ENCODE measurements around the gene FSD1.
"Not testable (repeated sequence)": the region's sequence is repeated elsewhere in the genome, so short reads cannot be mapped to it uniquely, and the experiment has no call there.

- not testable (repeated sequence) for TF ChIP-seq POLR2AphosphoS5 (IDR thresholded peaks at IDR 0.05); EZH2 (IDR thresholded peaks at IDR 0.05; ENCODE audit: borderline replicate concordance, insufficient read depth, low read length, poor library complexity, severe bottlenecking); EP300 (conservative IDR thresholded peaks at IDR 0.05; ENCODE audit: poor library complexity, severe bottlenecking); CTCF (IDR thresholded peaks at IDR 0.05; ENCODE audit: poor library complexity, severe bottlenecking); RAD21 (conservative IDR thresholded peaks at IDR 0.05); TAF1 (IDR thresholded peaks at IDR 0.05; ENCODE audit: low read depth)
These were observed 44.8 kb downstream of the FSD1 start for GRCh38 chr19:4349225-4349624.
